Skeletal muscle tissue (tissue), 4 donors: ENCODE data around the gene SBDS. TPM values are rescaled to one million over a fixed set of nuclear protein-coding genes. Genes with fewer than 3 reads are reported as not detected.
A peak's percentile ranks its signal among the peaks of the same experiment; 100 is the strongest.
"Not testable (repeated sequence)": the region's sequence is repeated elsewhere in the genome, so short reads cannot be mapped to it uniquely, and the experiment has no call there.

ENCODE experiments used
- H3K27ac ChIP-seq: one replicate; pipeline ENCODE4 v1.7.0; 2013; ENCODE audit warnings: mild to moderate bottlenecking, low read depth, low read length, inconsistent platforms
- H3K27me3 ChIP-seq, 3 donors: one replicate each; pipeline ENCODE4 v1.7.0; 2013; ENCODE audit warnings: low read length in 3 of 3; ENCODE audit not compliant: control insufficient read depth in 3 of 3, insufficient read depth in 3 of 3
- H3K36me3 ChIP-seq, 3 donors: one replicate each; pipeline ENCODE4 v1.7.0; 2013; ENCODE audit warnings: low read length in 3 of 3; ENCODE audit not compliant: control insufficient read depth in 3 of 3, insufficient read depth in 3 of 3
- H3K4me1 ChIP-seq, 3 donors: one replicate each; pipeline ENCODE4 v1.7.0; 2013; ENCODE audit warnings: low read length in 3 of 3, mild to moderate bottlenecking in 3 of 3; ENCODE audit not compliant: control insufficient read depth in 3 of 3, insufficient read depth in 3 of 3
- H3K4me3 ChIP-seq, 3 donors: one replicate each; pipeline ENCODE4 v1.7.0; 2013; ENCODE audit warnings: low read length in 3 of 3
- H3K9ac ChIP-seq, 3 donors: one replicate each; pipeline ENCODE4 v1.7.0; 2013; ENCODE audit warnings: low read length in 3 of 3, mild to moderate bottlenecking in 3 of 3, moderate library complexity in 2 of 3, low read depth in 1 of 3
- H3K9me3 ChIP-seq, 3 donors: one replicate each; pipeline ENCODE4 v1.7.0; 2013; ENCODE audit warnings: low read length in 3 of 3; ENCODE audit not compliant: control insufficient read depth in 3 of 3
- total RNA-seq: library from RNA; depleted of rRNA; stranded (reverse); fragments of >200 nt; gene quantifications from one replicate; pipeline ENCODE4 v1.2.3, GENCODE V29; 2014
- donor health status: Osteomylitis.

Gene SBDS
- total RNA-seq, 1 donor from 2014 or later = 98.6 TPM

DNA sequence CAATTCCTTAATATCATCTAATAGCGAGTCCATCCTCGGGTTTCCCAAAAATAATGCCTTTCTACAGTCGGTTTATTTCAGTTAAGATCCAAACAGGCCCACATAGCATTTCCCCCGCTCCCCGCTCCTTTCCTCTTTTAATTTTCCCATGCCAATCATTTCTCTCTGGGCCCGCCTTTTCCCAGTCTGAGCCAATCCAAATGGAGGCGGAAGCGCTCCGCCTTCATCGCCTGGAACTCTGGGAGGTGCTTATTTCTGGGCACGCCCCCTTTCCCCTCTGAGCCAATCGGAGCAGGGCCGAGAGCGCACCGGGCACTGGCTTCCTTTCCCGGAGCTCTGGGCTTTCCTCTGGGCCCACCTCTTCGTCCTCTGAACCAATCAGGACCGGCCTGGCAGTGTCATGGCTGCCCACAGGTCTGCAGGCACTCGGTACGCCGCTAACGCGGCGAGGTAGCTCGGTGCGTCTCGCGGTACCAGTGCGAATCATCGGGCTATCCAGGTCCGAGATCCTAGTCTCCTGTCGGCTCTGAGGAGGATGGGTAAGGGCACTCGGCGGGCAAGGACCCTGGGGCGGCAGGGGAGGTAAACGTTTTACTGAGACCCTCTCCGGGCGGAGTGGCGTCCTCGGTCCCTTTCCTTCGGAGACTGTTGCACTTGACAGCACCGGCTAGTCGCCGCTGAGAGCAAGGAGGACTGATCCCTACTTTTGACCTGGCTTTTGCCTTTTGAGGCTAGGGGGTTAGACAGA is 1.2 kb upstream of the SBDS start, which contains the start of gene TYW1:
TYW1 (plus strand) TSS at position 390 of the 748 bp plus-strand sequence; CDS start at position 536, 146 bp downstream.
- not testable (repeated sequence) for H3K4me1 ChIP-seq, H3K27me3 ChIP-seq, H3K9me3 ChIP-seq
- Histone ChIP-seq H3K9ac (peak within 1 kb of the TSS; percentile 82 to 90 (median 89)), H3K27ac (peak within 1 kb of the TSS; percentile 80), H3K4me3 (peak within 1 kb of the TSS; percentile 81 to 91 (median 85)), H3K36me3 (peaks cover 5 to 16% (median 13%) of the 10 kb centered on the region in 3 donors)

DNA sequence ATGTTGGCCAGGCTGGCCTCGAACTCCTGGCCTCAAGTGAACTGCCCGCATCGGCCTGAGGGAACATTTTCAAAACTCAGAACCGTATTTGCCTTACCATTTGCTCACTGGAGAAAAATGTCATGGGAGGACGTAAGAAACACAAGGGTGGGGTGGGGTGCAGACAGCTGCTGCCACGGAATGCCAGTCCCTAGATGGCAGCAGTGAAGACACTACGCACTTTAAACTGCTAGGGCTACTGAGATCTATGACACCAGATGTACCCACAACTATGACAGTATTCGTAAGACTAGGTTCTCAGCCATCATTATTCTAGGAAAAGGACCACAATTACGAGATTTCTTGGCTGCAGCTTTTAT is 716 bp downstream of the SBDS start:
- Histone ChIP-seq H3K36me3 (peaks cover 10 to 18% (median 16%) of the 10 kb centered on the region in 3 donors), H3K9ac (peak overlapping the region; percentile 92 to 96 (median 95)), H3K27ac (peak overlapping the region; percentile 99), H3K4me3 (peak overlapping the region; percentile 78 to 87 (median 85))
- not testable (repeated sequence) for H3K9me3 ChIP-seq, H3K27me3 ChIP-seq, H3K4me1 ChIP-seq

DNA sequence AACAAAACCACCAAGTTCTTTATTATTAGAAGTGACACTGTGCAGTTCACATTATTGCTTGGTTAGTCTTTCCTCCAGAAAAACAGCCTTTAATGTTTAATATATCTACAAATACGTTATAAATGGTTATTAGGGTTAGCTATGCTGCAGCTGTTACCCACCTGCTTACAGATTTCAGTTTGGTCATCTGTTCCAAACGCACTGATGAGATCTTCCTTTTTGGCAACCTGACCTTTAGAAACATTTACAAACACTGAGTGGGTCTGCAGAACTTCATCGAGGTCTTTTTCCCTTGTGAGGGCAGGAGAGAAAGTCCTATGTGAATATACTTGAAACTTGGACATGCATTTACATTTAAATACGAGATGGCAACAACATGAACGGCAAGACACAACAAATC is 1.3 kb downstream of the SBDS start:
- Histone ChIP-seq H3K4me3 (peak overlapping the region; percentile 78 to 87 (median 85)), H3K9ac (peak overlapping the region in 2 of 3 donors; percentile 64 to 96), H3K36me3 (peaks cover 10 to 18% (median 18%) of the 10 kb centered on the region in 3 donors), H3K27ac (peak overlapping the region; percentile 99)
- not testable (repeated sequence) for H3K27me3 ChIP-seq, H3K9me3 ChIP-seq, H3K4me1 ChIP-seq

DNA sequence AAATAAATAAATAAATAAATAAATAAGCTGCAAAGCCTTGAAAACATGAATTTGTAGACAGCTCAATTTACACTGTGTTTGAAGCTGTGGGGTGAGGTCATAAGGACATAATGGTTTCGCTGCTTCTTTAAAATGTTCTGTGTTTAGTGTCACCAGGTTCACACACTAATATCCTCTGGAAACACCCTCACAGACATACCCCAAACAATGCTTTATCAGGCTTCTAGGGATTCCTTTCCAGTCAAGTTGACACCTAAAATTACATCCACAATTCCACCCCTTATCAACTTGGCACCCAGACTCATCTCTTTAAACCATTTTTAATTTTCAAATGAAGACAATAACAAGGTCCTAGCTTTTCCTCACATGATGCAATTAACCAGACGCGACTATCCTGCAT is 5.8 kb downstream of the SBDS start:
- not testable (repeated sequence) for H3K27me3 ChIP-seq, H3K9me3 ChIP-seq, H3K9ac ChIP-seq, H3K4me3 ChIP-seq, H3K4me1 ChIP-seq, H3K27ac ChIP-seq
- peaks cover 19 to 37% (median 29%) of the 10 kb centered on the region in 3 donors for H3K36me3 ChIP-seq

DNA sequence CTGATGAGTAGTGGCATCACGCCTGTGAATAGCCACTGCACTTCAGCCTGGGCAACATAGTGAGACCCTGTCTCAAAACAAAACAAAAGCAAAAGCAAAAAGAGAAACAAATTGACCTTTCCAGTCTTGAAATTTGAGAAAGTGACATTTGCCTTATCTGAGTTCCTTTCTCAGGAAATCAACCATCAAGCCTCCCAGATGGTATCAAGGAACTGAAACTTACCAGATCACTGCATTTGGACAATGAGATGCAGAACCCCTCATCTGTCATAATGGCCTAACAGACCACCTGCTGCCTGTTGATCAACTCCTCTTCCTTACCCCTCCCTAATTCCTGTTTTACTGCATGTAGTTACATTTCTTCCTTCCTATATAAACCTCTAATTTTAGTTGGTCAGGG is 15.1 kb downstream of the SBDS start:
- H3K27ac ChIP-seq, H3K9ac ChIP-seq, H3K4me3 ChIP-seq, H3K4me1 ChIP-seq, H3K36me3 ChIP-seq, H3K27me3 ChIP-seq, H3K9me3 ChIP-seq: not testable (repeated sequence)

DNA sequence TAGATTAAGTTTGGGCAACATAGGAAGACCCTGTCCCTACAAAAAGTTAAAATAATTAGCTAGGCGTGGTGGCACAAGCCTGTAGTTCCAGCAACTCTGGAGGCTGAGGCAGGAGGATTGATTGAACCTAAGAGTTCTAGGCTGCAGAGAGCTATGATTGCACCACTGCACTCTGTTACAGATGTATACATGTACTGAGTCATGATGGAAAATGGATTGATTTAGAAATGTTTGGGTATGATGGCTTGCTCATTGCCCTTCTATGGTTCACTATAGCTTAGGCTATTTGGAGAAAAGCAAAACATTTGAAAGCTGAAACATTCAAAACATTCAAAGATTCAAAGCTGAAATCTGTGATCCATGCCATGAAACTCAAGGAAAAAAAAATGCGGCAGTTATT is 16.4 kb downstream of the SBDS start:
- not testable (repeated sequence) for H3K36me3 ChIP-seq, H3K4me1 ChIP-seq, H3K27me3 ChIP-seq, H3K4me3 ChIP-seq, H3K9me3 ChIP-seq, H3K9ac ChIP-seq, H3K27ac ChIP-seq

DNA sequence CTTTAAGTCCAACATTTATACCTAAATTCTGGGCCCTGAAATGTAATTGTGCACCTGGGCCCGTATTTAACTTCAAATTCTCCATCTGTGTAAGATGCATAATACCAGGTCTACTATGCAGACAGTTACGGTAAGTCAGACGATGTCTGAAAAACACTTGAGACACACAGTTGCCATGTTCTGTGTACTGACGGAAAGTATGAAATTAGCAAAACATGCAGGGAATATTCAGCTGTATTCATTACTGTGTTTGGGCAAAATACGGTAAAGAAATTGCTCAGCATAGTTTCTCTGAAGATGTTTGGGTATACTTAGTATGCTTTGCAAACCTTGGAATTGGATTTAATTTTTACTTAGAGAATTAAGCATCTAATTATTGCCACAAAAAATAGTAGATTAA is 17.1 kb downstream of the SBDS start:
- H3K27me3 ChIP-seq, H3K4me3 ChIP-seq, H3K9ac ChIP-seq, H3K9me3 ChIP-seq, H3K4me1 ChIP-seq, H3K27ac ChIP-seq, H3K36me3 ChIP-seq: not testable (repeated sequence)

DNA sequence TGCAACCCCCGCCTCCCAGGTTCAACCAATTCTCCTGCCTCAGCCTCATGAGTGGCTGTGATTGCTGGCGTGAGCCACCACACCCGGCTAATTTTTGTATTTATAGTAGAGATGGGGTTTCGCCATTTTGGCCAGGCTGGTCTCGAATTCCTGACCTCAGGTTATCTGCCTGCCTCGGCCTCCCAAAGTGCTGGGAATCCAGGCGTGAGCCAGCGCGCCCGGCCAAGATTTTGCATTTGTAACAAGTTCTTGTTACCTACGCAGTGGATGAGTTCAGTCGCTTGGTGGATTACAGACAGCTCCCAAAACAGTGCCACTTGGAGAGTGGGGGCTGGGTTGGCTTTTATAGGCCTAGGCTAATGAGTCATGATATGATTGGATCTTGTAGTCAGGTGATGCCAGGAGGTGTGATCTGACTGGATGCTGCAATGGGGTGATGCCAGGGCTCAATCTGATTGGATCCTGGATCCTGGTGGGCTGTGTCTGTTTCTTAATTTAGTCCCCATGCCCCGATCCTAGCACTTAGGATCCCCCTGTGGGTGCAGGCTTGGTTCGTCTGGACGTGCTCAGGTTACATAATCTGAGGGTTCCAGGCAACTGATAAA is 20.3 kb downstream of the SBDS start:
- no peak overlapping the region for H3K27ac ChIP-seq
- H3K4me3 ChIP-seq = no peak overlapping the region
- H3K27me3 ChIP-seq = no peaks in the 10 kb centered on the region
- H3K9ac ChIP-seq = no peak overlapping the region
- H3K4me1 ChIP-seq = no peaks in the 10 kb centered on the region
- H3K36me3 ChIP-seq = no peaks in the 10 kb centered on the region
- H3K9me3 ChIP-seq = no peaks in the 10 kb centered on the region

DNA sequence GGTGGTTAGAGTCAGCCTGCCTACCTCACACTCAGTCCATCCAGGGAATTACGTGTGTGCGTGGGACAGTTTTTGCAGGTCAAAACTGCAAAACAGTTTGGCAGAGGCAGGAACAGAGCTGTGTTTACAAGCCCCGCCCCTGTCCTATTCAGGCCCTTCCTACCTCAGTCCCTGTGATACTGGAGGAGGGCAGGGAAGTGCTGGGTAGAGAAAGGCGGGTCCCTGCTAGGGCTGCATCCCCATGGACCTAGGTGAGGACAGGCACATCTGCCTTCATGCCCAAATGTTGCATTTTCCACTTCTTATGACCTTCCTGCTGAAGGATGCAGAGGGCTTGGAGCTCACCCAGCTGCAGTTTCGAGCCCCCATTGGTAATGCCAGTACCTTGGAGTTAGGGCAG is 25.1 kb downstream of the SBDS start:
- Histone ChIP-seq H3K9me3 (no peaks in the 10 kb centered on the region), H3K36me3 (no peaks in the 10 kb centered on the region), H3K27ac (no peak overlapping the region), H3K27me3 (no peaks in the 10 kb centered on the region), H3K4me3 (no peak overlapping the region), H3K4me1 (no peaks in the 10 kb centered on the region), H3K9ac (no peak overlapping the region)

DNA sequence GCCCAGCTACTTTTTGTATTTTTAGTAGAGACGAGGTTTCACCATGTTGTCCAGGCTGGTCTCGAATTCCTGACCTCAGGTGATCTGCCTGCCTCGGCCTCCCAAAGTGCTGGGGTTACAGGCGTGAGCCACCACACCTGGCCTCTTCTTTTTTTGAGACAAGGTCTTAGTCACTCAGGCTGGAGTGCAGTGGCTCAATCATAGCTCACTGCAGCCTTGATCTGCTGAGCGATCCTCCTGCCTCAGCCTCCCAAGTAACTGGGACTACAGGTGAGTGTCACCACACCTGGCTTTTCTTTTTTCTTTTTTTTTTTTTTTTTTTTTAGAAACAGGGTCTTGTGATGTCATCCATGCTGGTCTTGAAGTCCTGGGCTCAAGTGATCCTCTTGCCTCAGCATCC is 26.4 kb downstream of the SBDS start:
- not testable (repeated sequence) for H3K9me3 ChIP-seq, H3K4me1 ChIP-seq, H3K27me3 ChIP-seq, H3K27ac ChIP-seq, H3K9ac ChIP-seq, H3K36me3 ChIP-seq, H3K4me3 ChIP-seq
